Hepatocyte (in vitro differentiated cells): ENCODE data around the gene ING1. TPM values are rescaled to one million over a fixed set of nuclear protein-coding genes. Genes with fewer than 3 reads are reported as not detected.

Experiments
- DNase-seq: peaks from one replicate; pipeline ENCODE4 v3.0.0-alpha.2; 2016; ENCODE audit warnings: low spot score
- H2AFZ ChIP-seq: fragments of 200-600 bp; sonication (generic); 2 replicates; pipeline ENCODE4 v1.6.0; 2016; ENCODE audit warnings: antibody characterized with exemption, mild to moderate bottlenecking
- H3K27ac ChIP-seq: fragments of 200-600 bp; sonication (generic); 2 replicates; pipeline ENCODE4 v1.5.1; 2016; ENCODE audit warnings: mild to moderate bottlenecking
- H3K27me3 ChIP-seq: fragments of 200-600 bp; sonication (generic); 2 replicates; pipeline ENCODE4 v1.6.1; 2016
- H3K36me3 ChIP-seq: fragments of 200-600 bp; sonication (generic); replicated peaks from 2 replicates; pipeline ENCODE4 v1.5.1; 2016; ENCODE audit warnings: low read depth; ENCODE audit not compliant: insufficient read depth
- H3K4me1 ChIP-seq: fragments of 200-600 bp; sonication (generic); 2 replicates; pipeline ENCODE4 v1.5.1; 2016; ENCODE audit warnings: mild to moderate bottlenecking, moderate library complexity; ENCODE audit not compliant: insufficient read depth
- H3K4me2 ChIP-seq: fragments of 200-600 bp; sonication (generic); 2 replicates; pipeline ENCODE4 v1.6.0; 2016
- H3K4me3 ChIP-seq: fragments of 200-600 bp; sonication (generic); 2 replicates; pipeline ENCODE4 v1.5.1; 2016; ENCODE audit warnings: mild to moderate bottlenecking
- H3K79me2 ChIP-seq: fragments of 200-600 bp; sonication (generic); 2 replicates; pipeline ENCODE4 v1.6.0; 2017; ENCODE audit warnings: mild to moderate bottlenecking
- H3K9me2 ChIP-seq: fragments of 200-600 bp; sonication (generic); replicated peaks from 2 replicates; pipeline ENCODE4 v1.6.0; 2017; ENCODE audit warnings: mild to moderate bottlenecking; ENCODE audit not compliant: insufficient read depth
- H3K9me3 ChIP-seq: fragments of 200-600 bp; sonication (generic); 2 replicates; pipeline ENCODE4 v1.5.1; 2016; ENCODE audit warnings: low read depth, mild to moderate bottlenecking
- H4K20me1 ChIP-seq: fragments of 200-600 bp; sonication (generic); 2 replicates; pipeline ENCODE4 v1.6.0; 2016; ENCODE audit warnings: mild to moderate bottlenecking; ENCODE audit not compliant: insufficient read depth, poor library complexity, severe bottlenecking
- EZH2 ChIP-seq: fragments of 200-600 bp; sonication (generic); IDR thresholded peaks from 2 replicates; pipeline ENCODE4 v1.6.1; 2016; ENCODE audit warnings: antibody characterized with exemption, mild to moderate bottlenecking, borderline replicate concordance
- EZH2phosphoT487 ChIP-seq: fragments of 200-600 bp; sonication (generic); IDR thresholded peaks from one replicate; pipeline ENCODE4 v1.6.1; 2018; ENCODE audit warnings: antibody characterized with exemption, mild to moderate bottlenecking, low read depth, moderate library complexity; ENCODE audit not compliant: unreplicated experiment, severe bottlenecking
- WGBS: methylation state at CpG from one replicate; pipeline ENCODE4 v1.1.6; 2016; ENCODE audit warnings: low lambda C conversion rate; ENCODE audit errors: missing lambda C conversion rate; 5-methylcytosine and 5-hydroxymethylcytosine counted together
- polyA plus RNA-seq: library from polyadenylated mRNA; unstranded; fragments of >200 nt; fragmentation: Nextera tagmentation; extraction: Ambion mirVana; gene quantifications from 2 replicates; pipeline ENCODE4 v1.2.1, GENCODE V29; 2016
- total RNA-seq: library from RNA; depleted of rRNA; stranded (reverse); fragments of >200 nt; gene quantifications from 2 replicates; pipeline ENCODE4 v1.2.3, GENCODE V29; 2014
- TF ChIP-seq, protein P1 (sequence below): fragments of 200-600 bp; sonication (generic); IDR thresholded peaks from 2 replicates; pipeline ENCODE4 v1.5.1; 2016; ENCODE audit warnings: antibody characterized with exemption, mild to moderate bottlenecking; ENCODE audit not compliant: poor library complexity

The ING1 gene
- total and polyA plus RNA-seq, 2 experiments from 2014 or later = 14.7 to 26.4 TPM

GRCh38 chr13:110715395-110716246 lies 2.1 kb downstream of the ING1 start:
- H3K36me3 ChIP-seq = no peaks in the 10 kb centered on the region
- no peaks in the 10 kb centered on the region for H3K27me3 ChIP-seq
- no peaks in the 10 kb centered on the region for H3K9me3 ChIP-seq
- H2AFZ ChIP-seq = no peak overlapping the region
- peak overlapping the region; percentile 53 for H3K4me3 ChIP-seq
- WGBS = 2% methylated on average over 68 of the region's 74 CpGs
- peaks cover 25% of the 10 kb centered on the region for H4K20me1 ChIP-seq
- TF ChIP-seq EZH2 (no peak), EZH2phosphoT487 (no peak)
- TF ChIP-seq, protein P1, sequence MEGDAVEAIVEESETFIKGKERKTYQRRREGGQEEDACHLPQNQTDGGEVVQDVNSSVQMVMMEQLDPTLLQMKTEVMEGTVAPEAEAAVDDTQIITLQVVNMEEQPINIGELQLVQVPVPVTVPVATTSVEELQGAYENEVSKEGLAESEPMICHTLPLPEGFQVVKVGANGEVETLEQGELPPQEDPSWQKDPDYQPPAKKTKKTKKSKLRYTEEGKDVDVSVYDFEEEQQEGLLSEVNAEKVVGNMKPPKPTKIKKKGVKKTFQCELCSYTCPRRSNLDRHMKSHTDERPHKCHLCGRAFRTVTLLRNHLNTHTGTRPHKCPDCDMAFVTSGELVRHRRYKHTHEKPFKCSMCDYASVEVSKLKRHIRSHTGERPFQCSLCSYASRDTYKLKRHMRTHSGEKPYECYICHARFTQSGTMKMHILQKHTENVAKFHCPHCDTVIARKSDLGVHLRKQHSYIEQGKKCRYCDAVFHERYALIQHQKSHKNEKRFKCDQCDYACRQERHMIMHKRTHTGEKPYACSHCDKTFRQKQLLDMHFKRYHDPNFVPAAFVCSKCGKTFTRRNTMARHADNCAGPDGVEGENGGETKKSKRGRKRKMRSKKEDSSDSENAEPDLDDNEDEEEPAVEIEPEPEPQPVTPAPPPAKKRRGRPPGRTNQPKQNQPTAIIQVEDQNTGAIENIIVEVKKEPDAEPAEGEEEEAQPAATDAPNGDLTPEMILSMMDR = peak; percentile 35
- H3K4me2 ChIP-seq = peak overlapping the region; percentile 86
- peak overlapping the region; percentile 76 for H3K27ac ChIP-seq
- H3K9me2 ChIP-seq = no peaks in the 10 kb centered on the region
- peaks cover 17% of the 10 kb centered on the region for H3K4me1 ChIP-seq
- peaks cover 60% of the 10 kb centered on the region for H3K79me2 ChIP-seq
- DNase-seq = peak; percentile 99

GRCh38 chr13:110716247-110716515 lies 2.7 kb downstream of the ING1 start:
- Histone ChIP-seq H3K9me2 (no peaks in the 10 kb centered on the region), H3K4me3 (peak overlapping the region; percentile 53), H3K27ac (peak overlapping the region; percentile 76), H3K4me2 (peak overlapping the region; percentile 86), H3K4me1 (peaks cover 12% of the 10 kb centered on the region), H4K20me1 (peaks cover 25% of the 10 kb centered on the region), H3K36me3 (no peaks in the 10 kb centered on the region), H3K9me3 (no peaks in the 10 kb centered on the region), H2AFZ (no peak overlapping the region), H3K27me3 (no peaks in the 10 kb centered on the region), H3K79me2 (peaks cover 62% of the 10 kb centered on the region)
- 2% methylated on average over 12 of the region's 12 CpGs for WGBS
- TF ChIP-seq EZH2 (no peak), EZH2phosphoT487 (no peak)
- TF ChIP-seq, protein P1 = no peak
- DNase-seq = peak; percentile 64

DNA sequence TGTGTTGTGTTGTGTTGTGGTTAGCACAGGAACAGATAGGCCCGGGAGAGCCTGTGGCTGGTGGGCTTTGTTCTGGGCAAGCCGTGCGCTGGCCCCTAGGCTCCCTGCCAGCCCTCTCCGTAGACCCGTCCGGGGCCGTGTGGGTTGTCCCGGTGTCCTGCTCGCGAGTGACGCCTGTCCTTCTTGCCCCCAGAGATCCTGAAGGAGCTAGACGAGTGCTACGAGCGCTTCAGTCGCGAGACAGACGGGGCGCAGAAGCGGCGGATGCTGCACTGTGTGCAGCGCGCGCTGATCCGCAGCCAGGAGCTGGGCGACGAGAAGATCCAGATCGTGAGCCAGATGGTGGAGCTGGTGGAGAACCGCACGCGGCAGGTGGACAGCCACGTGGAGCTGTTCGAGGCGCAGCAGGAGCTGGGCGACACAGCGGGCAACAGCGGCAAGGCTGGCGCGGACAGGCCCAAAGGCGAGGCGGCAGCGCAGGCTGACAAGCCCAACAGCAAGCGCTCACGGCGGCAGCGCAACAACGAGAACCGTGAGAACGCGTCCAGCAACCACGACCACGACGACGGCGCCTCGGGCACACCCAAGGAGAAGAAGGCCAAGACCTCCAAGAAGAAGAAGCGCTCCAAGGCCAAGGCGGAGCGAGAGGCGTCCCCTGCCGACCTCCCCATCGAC lies 5.7 kb downstream of the ING1 start:
- Histone ChIP-seq H3K9me2 (no peaks in the 10 kb centered on the region), H2AFZ (no peak overlapping the region), H3K4me1 (peaks cover 8% of the 10 kb centered on the region), H3K27me3 (no peaks in the 10 kb centered on the region), H3K36me3 (no peaks in the 10 kb centered on the region), H4K20me1 (peaks cover 25% of the 10 kb centered on the region), H3K27ac (no peak overlapping the region), H3K79me2 (peaks cover 78% of the 10 kb centered on the region), H3K4me2 (no peak overlapping the region), H3K9me3 (no peaks in the 10 kb centered on the region), H3K4me3 (no peak overlapping the region)
- DNase-seq = no peak
- over 99% methylated on average over 59 of the region's 61 CpGs for WGBS
- TF ChIP-seq EZH2 (no peak), EZH2phosphoT487 (no peak)
- TF ChIP-seq, protein P1 = no peak
